Stomach (tissue), 9 donors: Measurements from ENCODE around the gene SYCP2L. TPM values are rescaled to one million over a fixed set of nuclear protein-coding genes. Genes with fewer than 3 reads are reported as not detected.

Experiments used
- DNase-seq, 2 donors: peaks; one replicate each; pipeline versions ENCODE4 v3.0.0 to v3.0.0-alpha.2; 2013 to 2019
- H3K27ac ChIP-seq, 5 donors: fragments of 200-600 bp in 4 of 5; sonication (generic) in 4 of 5; one replicate each; pipeline ENCODE4 v1.5.1; 2013 to 2019; ENCODE audit warnings: mild to moderate bottlenecking in 1 of 5, moderate library complexity in 1 of 5
- H3K27me3 ChIP-seq, 3 donors: fragments of 200-600 bp; sonication (generic); one replicate each; pipeline ENCODE4 v1.5.1; 2017 to 2019; ENCODE audit warnings: mixed run types in 1 of 3
- H3K36me3 ChIP-seq, 4 donors: fragments of 200-600 bp; sonication (generic); 1 replicate in 3 of 4; 2 replicates in 1 of 4; pipeline ENCODE4 v1.5.1; 2016 to 2019
- H3K4me1 ChIP-seq, 4 donors: fragments of 200-600 bp; sonication (generic); one replicate each; pipeline ENCODE4 v1.5.1; 2016 to 2019
- H3K4me3 ChIP-seq, 4 donors: fragments of 200-600 bp; sonication (generic) in 3 of 4; one replicate each; pipeline ENCODE4 v1.5.1; 2016 to 2019; ENCODE audit warnings: mild to moderate bottlenecking in 1 of 4
- H3K9me3 ChIP-seq, 4 donors: fragments of 200-600 bp; sonication (generic); one replicate each; pipeline ENCODE4 v1.5.1; 2016 to 2019
- EP300 ChIP-seq: sonication (generic); formaldehyde crosslinking; IDR thresholded peaks from one replicate; pipeline ENCODE4 v1.6.1; 2017; ENCODE audit warnings: antibody characterized with exemption
- POLR2A ChIP-seq, 4 donors: fragments of 450-650 bp; IDR thresholded peaks; one replicate each; pipeline ENCODE4 v1.6.1; 2016; ENCODE audit warnings: antibody characterized with exemption in 4 of 4, control low read depth in 2 of 4, mild to moderate bottlenecking in 1 of 4, moderate library complexity in 1 of 4
- POLR2AphosphoS5 ChIP-seq, 3 donors: sonication (generic); formaldehyde crosslinking; IDR thresholded peaks; one replicate each; pipeline ENCODE4 v1.6.1; 2016; ENCODE audit warnings: antibody characterized with exemption in 3 of 3
- WGBS, 5 donors: extraction: QIAGEN DNeasy Blood & Tissue Kit in 3 of 5; methylation state at CpG; one replicate each; pipeline versions ENCODE4 v1.1.5 to v1.1.7; 2013 to 2018; 5-methylcytosine and 5-hydroxymethylcytosine counted together
- intact Hi-C: fragments of 100-400 bp; cut with DNase I; formaldehyde crosslinking; loops from one replicate; pipeline ENCODE4 v1.15.1; 2023; ENCODE audit warnings: low total_unique reads
- polyA plus RNA-seq, 3 donors: library from polyadenylated mRNA; stranded (reverse); fragments of 200-250 nt; gene quantifications; one replicate each; pipeline ENCODE4 v1.2.3, GENCODE V29; 2013
- total RNA-seq, 5 donors: library from RNA; depleted of rRNA; stranded (reverse); fragments of >200 nt; gene quantifications; one replicate each; pipeline versions ENCODE4 v1.1.0 to v1.2.3, GENCODE V29; 2014 to 2016
- TF ChIP-seq, protein P1 (sequence below), 7 experiments: fragments of 450-650 bp in 4 of 7; fragments of 200-600 bp in 3 of 7; sonication (generic) in 3 of 7; IDR thresholded peaks; one replicate each; pipeline ENCODE4 v1.5.1; 2016 to 2019; ENCODE audit warnings: antibody characterized with exemption in 7 of 7, control low read depth in 2 of 7, mild to moderate bottlenecking in 1 of 7
- donor health status: healthy with polysubstance abuse.
- donor health status: Bipolar disorder and iron deficiency.
- donor health status: healthy.

Gene SYCP2L
- total and polyA plus RNA-seq, 8 donors = 0.15 to 2.6 (median 0.58) TPM; not detected in 5

DNA sequence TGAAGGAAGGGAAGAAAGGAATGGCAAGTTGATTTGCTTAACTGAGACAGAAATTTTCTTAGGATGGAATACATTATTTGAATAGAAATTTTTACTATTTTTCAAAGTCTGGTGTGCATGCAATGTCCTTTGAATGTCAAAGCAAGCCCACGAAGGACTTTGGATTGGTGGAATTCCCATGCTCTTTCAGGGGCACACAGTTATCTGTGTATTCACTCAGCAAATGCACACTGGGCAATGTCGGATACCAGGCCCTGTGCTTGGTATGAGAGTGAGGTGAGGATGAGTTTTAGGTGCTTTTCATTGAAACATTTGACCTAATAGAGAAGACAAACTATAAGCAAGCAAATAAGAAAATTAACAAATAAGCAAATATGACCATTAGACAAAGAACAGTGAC lies 73.3 kb downstream of the SYCP2L start:
- Histone ChIP-seq H3K4me3 (no peak overlapping the region), H3K36me3 (no peaks in the 10 kb centered on the region), H3K27ac (no peak overlapping the region), H3K27me3 (no peaks in the 10 kb centered on the region), H3K9me3 (no peaks in the 10 kb centered on the region), H3K4me1 (no peaks in the 10 kb centered on the region)
- TF ChIP-seq POLR2A (IDR thresholded peaks at IDR 0.05) = no peak
- TF ChIP-seq, protein P1, sequence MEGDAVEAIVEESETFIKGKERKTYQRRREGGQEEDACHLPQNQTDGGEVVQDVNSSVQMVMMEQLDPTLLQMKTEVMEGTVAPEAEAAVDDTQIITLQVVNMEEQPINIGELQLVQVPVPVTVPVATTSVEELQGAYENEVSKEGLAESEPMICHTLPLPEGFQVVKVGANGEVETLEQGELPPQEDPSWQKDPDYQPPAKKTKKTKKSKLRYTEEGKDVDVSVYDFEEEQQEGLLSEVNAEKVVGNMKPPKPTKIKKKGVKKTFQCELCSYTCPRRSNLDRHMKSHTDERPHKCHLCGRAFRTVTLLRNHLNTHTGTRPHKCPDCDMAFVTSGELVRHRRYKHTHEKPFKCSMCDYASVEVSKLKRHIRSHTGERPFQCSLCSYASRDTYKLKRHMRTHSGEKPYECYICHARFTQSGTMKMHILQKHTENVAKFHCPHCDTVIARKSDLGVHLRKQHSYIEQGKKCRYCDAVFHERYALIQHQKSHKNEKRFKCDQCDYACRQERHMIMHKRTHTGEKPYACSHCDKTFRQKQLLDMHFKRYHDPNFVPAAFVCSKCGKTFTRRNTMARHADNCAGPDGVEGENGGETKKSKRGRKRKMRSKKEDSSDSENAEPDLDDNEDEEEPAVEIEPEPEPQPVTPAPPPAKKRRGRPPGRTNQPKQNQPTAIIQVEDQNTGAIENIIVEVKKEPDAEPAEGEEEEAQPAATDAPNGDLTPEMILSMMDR (IDR thresholded peaks at IDR 0.05) = no peak
- no peak for TF ChIP-seq EP300
- no peak for TF ChIP-seq POLR2AphosphoS5 (IDR thresholded peaks at IDR 0.05)
- DNase-seq = no peak
- WGBS, 5 donors = 72 to 85% (median 81%) methylated on average over 2 of the region's 2 CpGs
- intact Hi-C loops = no loop called here

DNA sequence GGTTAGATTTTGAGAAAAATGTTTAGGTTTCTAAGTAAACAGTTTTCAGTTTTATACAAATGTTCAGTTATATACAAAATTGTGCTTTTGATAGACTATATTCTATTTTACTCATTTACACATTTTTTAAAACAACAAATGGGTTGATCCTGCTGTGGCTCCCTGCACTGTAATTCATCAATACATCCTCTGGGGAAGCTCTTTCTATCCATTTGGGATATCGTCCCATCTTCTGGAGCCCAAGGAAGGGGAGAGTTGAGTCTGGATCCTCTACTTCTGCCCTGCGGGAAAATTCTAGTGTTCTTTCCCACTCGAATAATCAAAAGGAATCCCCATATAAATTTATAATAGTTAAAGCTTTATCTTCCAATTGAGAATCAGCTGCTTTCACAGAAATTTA lies 75.0 kb downstream of the SYCP2L start:
- TF ChIP-seq POLR2AphosphoS5 (IDR thresholded peaks at IDR 0.05) (no peak), EP300 (no peak), POLR2A (IDR thresholded peaks at IDR 0.05) (no peak)
- TF ChIP-seq, protein P1 (IDR thresholded peaks at IDR 0.05) = no peak
- H3K9me3 ChIP-seq = peaks cover 0 to 12% (median 8%) of the 10 kb centered on the region in 4 donors

DNA sequence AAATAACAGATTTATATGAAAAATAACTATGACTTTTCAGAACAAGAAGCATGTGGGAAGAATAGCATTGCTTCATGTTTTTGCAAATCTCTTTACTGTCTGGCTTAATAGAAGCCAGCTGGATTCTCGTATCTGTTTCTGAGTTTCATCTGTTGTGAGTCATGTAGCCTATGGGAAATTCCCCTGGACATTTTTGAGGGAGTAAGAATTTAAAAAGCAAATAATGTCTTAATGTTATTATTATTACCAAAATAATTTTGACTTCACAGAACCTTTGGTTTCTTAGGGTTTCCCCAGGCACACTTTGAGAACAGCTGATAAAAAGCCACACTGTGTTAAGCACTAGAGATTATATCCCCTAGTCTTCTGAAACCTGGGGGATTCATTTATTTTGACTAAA lies 75.8 kb downstream of the SYCP2L start:
- Histone ChIP-seq H3K9me3 (peaks cover 0 to 15% (median 9%) of the 10 kb centered on the region in 4 donors), H3K4me3 (no peak overlapping the region), H3K27me3 (no peaks in the 10 kb centered on the region), H3K27ac (no peak overlapping the region), H3K4me1 (no peaks in the 10 kb centered on the region), H3K36me3 (no peaks in the 10 kb centered on the region)
- intact Hi-C loops = no loop called here
- peak in 1 of 2 donors; percentile 65 for DNase-seq
- 33 to 59% (median 41%) methylated on average over 1 of the region's 1 CpG for WGBS, 5 donors
- TF ChIP-seq POLR2AphosphoS5 (IDR thresholded peaks at IDR 0.05) (no peak), EP300 (no peak), POLR2A (IDR thresholded peaks at IDR 0.05) (no peak)
- TF ChIP-seq, protein P1 (IDR thresholded peaks at IDR 0.05) = no peak

More for the DNA sequence above, 75.0 kb downstream of the SYCP2L start:
- H3K27me3 ChIP-seq = no peaks in the 10 kb centered on the region
- 83 to 86% (median 85%) methylated on average over 3 of the region's 3 CpGs for WGBS, 5 donors
- H3K4me3 ChIP-seq = no peak overlapping the region
- no peaks in the 10 kb centered on the region for H3K36me3 ChIP-seq
- intact Hi-C loops = no loop called here
- H3K4me1 ChIP-seq = no peaks in the 10 kb centered on the region
- no peak overlapping the region for H3K27ac ChIP-seq
- no peak for DNase-seq

DNA sequence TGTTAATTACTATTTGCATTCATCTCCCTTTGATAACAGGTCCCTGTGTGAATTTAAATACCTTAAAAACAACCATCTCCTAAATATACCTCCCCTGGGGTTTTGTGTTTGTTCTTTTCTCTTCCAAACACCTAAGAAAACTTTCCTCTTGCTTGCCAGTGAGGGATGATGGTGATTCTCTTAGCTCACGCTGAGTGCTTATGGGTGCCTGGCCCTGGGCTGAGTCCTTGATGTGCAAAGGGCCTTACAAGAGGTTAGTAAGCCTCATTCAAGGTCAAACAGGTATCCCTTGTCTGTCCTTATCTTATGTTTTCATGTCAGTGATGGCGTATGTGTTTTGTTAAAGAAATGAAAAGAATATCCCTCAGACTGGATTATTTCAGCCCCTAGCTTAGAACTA lies 76.3 kb downstream of the SYCP2L start:
- intact Hi-C loops = no loop called here
- H3K4me1 ChIP-seq = no peaks in the 10 kb centered on the region
- H3K27me3 ChIP-seq = no peaks in the 10 kb centered on the region
- H3K36me3 ChIP-seq = no peaks in the 10 kb centered on the region
- no peak overlapping the region for H3K27ac ChIP-seq
- no peak for TF ChIP-seq EP300
- TF ChIP-seq POLR2A (IDR thresholded peaks at IDR 0.05) = no peak
- TF ChIP-seq POLR2AphosphoS5 (IDR thresholded peaks at IDR 0.05) = no peak
- TF ChIP-seq, protein P1 (IDR thresholded peaks at IDR 0.05) = no peak
- no peak overlapping the region for H3K4me3 ChIP-seq
- DNase-seq = no peak
- 56 to 68% (median 63%) methylated on average over 2 of the region's 2 CpGs for WGBS, 5 donors
- H3K9me3 ChIP-seq = peaks cover 0 to 19% (median 9%) of the 10 kb centered on the region in 4 donors
